GM18499 (cell line): Measurements from ENCODE around the gene ROR1.

Experiments
- ATAC-seq: cut with Tn5 transposase; IDR thresholded peaks from one replicate; pipeline ENCODE4 v1.9.1; 2021; ENCODE audit warnings: moderate number of reproducible peaks; ENCODE audit not compliant: insufficient read depth, unreplicated experiment

ROR1 gene

GRCh38 chr1:64147759-64148158, 373.9 kb downstream of the ROR1 start:
- ATAC-seq, result no peak

GRCh38 chr1:64150266-64150665, 376.4 kb downstream of the ROR1 start:
- ATAC-seq, result no peak

GRCh38 chr1:64150729-64151230, 377.0 kb downstream of the ROR1 start:
- no peak for ATAC-seq

GRCh38 chr1:64155278-64155677, 381.5 kb downstream of the ROR1 start:
- no peak for ATAC-seq

- ATAC-seq, result no peak
These were observed 387.6 kb downstream of the ROR1 start for GRCh38 chr1:64161357-64161941.

- no peak for ATAC-seq
These were observed 388.3 kb downstream of the ROR1 start for GRCh38 chr1:64162151-64162550.

- no peak for ATAC-seq
These were observed 389.0 kb downstream of the ROR1 start for GRCh38 chr1:64162804-64163203.

- ATAC-seq, result no peak
These were observed 389.6 kb downstream of the ROR1 start for GRCh38 chr1:64163431-64163830.

GRCh38 chr1:64163970-64164369, 390.2 kb downstream of the ROR1 start:
- no peak for ATAC-seq

GRCh38 chr1:64166629-64167028, 392.8 kb downstream of the ROR1 start:
- no peak for ATAC-seq

GRCh38 chr1:64167176-64167575, 393.4 kb downstream of the ROR1 start:
- no peak for ATAC-seq

- no peak for ATAC-seq
These were observed 397.4 kb downstream of the ROR1 start for GRCh38 chr1:64171246-64171645.

GRCh38 chr1:64171797-64172281, 398.0 kb downstream of the ROR1 start:
- ATAC-seq, result peak; percentile 48

GRCh38 chr1:64172458-64172983, 398.7 kb downstream of the ROR1 start:
- ATAC-seq, result no peak

- no peak for ATAC-seq
These were observed 399.6 kb downstream of the ROR1 start for GRCh38 chr1:64173336-64173940.

GRCh38 chr1:64175639-64176038, 401.8 kb downstream of the ROR1 start:
- ATAC-seq, result no peak

GRCh38 chr1:64176659-64177058, 402.8 kb downstream of the ROR1 start:
- no peak for ATAC-seq

GRCh38 chr1:64179588-64179987, 405.8 kb downstream of the ROR1 start:
- no peak for ATAC-seq

- no peak for ATAC-seq
These were observed 408.4 kb downstream of the ROR1 start for GRCh38 chr1:64182207-64182606.

GRCh38 chr1:64183395-64184002, 409.7 kb downstream of the ROR1 start:
- ATAC-seq, result no peak

- ATAC-seq, result no peak
These were observed 410.2 kb downstream of the ROR1 start for GRCh38 chr1:64184003-64184440.
